ENCODE data around the gene CFAP45. TPM values are rescaled to one million over a fixed set of nuclear protein-coding genes. Genes with fewer than 3 reads are reported as not detected.

CFAP45 gene
- total RNA-seq = 0.09 and 0.49 TPM in 2 replicates

GRCh38 chr1:159900086-159900680 is at the start of gene CFAP45:
Gene CFAP45 (minus strand): TSS chr1:159900165. CDS start chr1:159900098, 67 bp downstream.

GRCh38 chr1:159945483-159946241 is 45.7 kb upstream of the CFAP45 start, which contains the start of gene IGSF9:
Gene IGSF9 (minus strand): TSS chr1:159945613. CDS start chr1:159943454, 2,159 bp downstream.

GRCh38 chr1:159924791-159925718 is 25.1 kb upstream of the CFAP45 start, which contains the start of gene TAGLN2:
Gene TAGLN2 (minus strand): TSS chr1:159925507. CDS start chr1:159920509, 4,998 bp downstream.

GRCh38 chr1:159862557-159862956 is 37.4 kb downstream of the CFAP45 start, which contains the start of gene VSIG8:
Gene VSIG8 (minus strand): TSS chr1:159862657. CDS start chr1:159862521, 136 bp downstream.

GRCh38 chr1:159826441-159827101 is 73.4 kb downstream of the CFAP45 start, which contains the start of gene SLAMF8:
Gene SLAMF8 (plus strand): TSS chr1:159826873. CDS start chr1:159826899, 26 bp downstream.

Other genes with a start within 250 kb of the CFAP45 start
- gene CRP, start 185.6 kb downstream of the CFAP45 start, total RNA-seq = not detected in 2 replicates
- gene DUSP23, start 119.2 kb downstream of the CFAP45 start, total RNA-seq = 42.0 and 75.6 TPM in 2 replicates
- not detected in 2 replicates for gene FCRL6, start 97.8 kb downstream of the CFAP45 start, total RNA-seq
- not detected in 2 replicates for gene SLAMF8, start 73.3 kb downstream of the CFAP45 start, total RNA-seq
- 0.05 and 0.21 TPM in 2 replicates for gene VSIG8, start 37.5 kb downstream of the CFAP45 start, total RNA-seq
- gene TAGLN2, start 25.3 kb upstream of the CFAP45 start, total RNA-seq = 816 and 871 TPM in 2 replicates
- 42.0 and 44.1 TPM in 2 replicates for gene IGSF9, start 45.4 kb upstream of the CFAP45 start, total RNA-seq
- 32.0 and 35.2 TPM in 2 replicates for gene SLAMF9, start 54.1 kb upstream of the CFAP45 start, total RNA-seq
- 2.2 and 2.3 TPM in 2 replicates for gene PIGM, start 131.8 kb upstream of the CFAP45 start, total RNA-seq
- gene KCNJ10, start 170.0 kb upstream of the CFAP45 start, total RNA-seq = not detected in 2 replicates
- gene KCNJ9, start 181.4 kb upstream of the CFAP45 start, total RNA-seq = not detected in 2 replicates
- 23.9 and 28.6 TPM in 2 replicates for gene IGSF8, start 198.5 kb upstream of the CFAP45 start, total RNA-seq
- not detected in 2 replicates for gene ATP1A2, start 215.6 kb upstream of the CFAP45 start, total RNA-seq